ENCODE data around the gene PER2.

The PER2 gene

DNA sequence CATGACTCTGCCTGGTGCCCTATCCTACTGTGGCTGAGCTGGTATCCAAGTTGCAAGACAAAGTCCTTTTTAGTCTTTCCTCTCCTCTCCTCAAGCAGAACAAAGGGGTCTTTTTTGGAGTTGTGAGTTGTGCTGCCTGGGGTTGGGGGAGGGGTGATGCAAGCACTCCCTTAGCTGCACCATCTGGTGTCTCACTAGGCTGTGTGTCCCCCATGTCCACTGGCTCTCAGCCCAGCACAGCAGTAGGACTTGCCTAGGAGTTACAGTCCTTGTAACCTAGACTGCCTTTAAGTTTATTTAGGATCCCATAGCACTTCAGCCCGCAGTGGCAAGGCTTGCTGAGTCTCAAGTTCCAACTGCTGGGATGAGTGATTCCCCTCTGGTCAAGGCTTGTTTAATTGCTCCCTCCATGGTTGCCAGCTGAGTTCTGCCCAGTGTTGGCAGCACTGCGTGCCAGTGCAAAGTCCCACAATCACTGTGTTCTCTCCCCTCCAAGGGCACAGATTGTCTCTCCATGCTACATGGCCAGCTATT is 71.7 kb downstream of the PER2 start:
- Histone ChIP-seq H3K27me3 (ENCODE audit: insufficient read depth, poor library complexity, severe bottlenecking) (no peaks in the 10 kb centered on the region), H3K27ac (replicated peaks) (no peak overlapping the region), H3K4me3 (replicated peaks; ENCODE audit: insufficient read depth, low read length) (no peak overlapping the region)
- DNase-seq (ENCODE audit: low read depth in 1 of 2, low spot score in 1 of 2) = no peak
- no peak for TF ChIP-seq GABPA (IDR thresholded peaks at IDR 0.05; ENCODE audit: low read depth)
- TF ChIP-seq, protein P1, sequence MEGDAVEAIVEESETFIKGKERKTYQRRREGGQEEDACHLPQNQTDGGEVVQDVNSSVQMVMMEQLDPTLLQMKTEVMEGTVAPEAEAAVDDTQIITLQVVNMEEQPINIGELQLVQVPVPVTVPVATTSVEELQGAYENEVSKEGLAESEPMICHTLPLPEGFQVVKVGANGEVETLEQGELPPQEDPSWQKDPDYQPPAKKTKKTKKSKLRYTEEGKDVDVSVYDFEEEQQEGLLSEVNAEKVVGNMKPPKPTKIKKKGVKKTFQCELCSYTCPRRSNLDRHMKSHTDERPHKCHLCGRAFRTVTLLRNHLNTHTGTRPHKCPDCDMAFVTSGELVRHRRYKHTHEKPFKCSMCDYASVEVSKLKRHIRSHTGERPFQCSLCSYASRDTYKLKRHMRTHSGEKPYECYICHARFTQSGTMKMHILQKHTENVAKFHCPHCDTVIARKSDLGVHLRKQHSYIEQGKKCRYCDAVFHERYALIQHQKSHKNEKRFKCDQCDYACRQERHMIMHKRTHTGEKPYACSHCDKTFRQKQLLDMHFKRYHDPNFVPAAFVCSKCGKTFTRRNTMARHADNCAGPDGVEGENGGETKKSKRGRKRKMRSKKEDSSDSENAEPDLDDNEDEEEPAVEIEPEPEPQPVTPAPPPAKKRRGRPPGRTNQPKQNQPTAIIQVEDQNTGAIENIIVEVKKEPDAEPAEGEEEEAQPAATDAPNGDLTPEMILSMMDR (IDR thresholded peaks at IDR 0.05; ENCODE audit: insufficient read depth, low read length) = no peak

DNA sequence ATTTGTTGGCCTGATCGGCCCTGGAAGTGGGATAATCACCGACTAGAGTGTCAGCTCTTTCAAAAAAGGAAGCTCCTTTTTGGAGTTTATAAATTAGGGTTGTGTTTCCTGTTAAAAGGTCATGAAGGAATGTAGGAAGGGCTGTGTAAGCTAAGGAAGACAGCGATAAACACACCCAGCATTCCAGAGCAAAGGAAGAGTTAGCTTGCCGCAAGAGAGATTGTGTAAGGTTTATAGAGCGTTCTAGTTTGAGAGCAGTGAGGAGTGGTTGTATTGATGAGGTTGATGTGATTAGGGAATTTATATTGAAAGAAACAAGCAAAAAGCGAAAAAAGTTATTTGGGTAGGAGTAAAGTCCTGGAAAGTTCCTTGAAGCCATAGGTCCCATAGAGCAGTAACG is 81.4 kb downstream of the PER2 start:
- no peak for DNase-seq (ENCODE audit: low read depth in 1 of 2, low spot score in 1 of 2)
- TF ChIP-seq SPI1 (IDR thresholded peaks at IDR 0.05; ENCODE audit: borderline replicate concordance, low read depth) (no peak), POLR2AphosphoS5 (IDR thresholded peaks at IDR 0.05; ENCODE audit: low read depth) (no peak)
- TF ChIP-seq, protein P1 (IDR thresholded peaks at IDR 0.05; ENCODE audit: insufficient read depth, low read length) = no peak

DNA sequence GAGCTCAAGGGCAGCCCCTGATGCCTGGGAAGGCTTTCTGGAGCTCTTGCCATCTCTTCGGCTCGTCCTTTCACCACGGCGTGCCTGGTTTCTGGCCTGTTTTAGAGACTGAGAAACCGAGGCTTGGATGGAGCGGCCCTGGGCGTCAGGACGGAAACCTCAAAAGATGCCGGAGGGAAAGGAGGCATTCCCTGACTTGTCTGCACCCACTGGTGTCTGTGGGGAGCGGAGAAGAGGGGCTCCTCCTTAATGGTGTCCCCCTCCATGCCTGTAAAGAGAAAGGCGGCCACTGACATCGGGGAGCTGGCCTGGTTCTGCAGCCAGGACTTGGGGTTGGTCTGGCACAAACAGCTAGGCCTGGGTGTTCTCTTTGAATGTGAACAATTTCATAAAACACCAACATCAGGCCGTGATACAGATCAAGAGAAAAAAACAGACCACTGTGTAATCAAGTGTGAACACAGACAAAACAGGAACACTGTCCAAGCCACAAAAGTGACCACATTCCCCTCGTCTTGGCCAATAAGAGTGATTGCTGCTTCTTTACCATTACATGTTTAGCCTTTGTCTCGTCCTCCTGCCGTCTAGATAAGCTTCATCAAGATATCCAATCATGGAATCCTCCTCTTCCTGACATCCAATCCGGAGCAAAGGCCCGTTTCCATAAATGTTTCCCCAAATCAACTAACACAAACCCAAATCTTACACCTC is 84.3 kb downstream of the PER2 start:
- Histone ChIP-seq H3K4me3 (replicated peaks; ENCODE audit: insufficient read depth, low read length) (peak overlapping the region; percentile 33), H3K27ac (replicated peaks) (peak overlapping the region; percentile 90), H3K27me3 (ENCODE audit: insufficient read depth, poor library complexity, severe bottlenecking) (no peaks in the 10 kb centered on the region)
- peak; percentile 47 to 87 for DNase-seq (ENCODE audit: low read depth in 1 of 2, low spot score in 1 of 2)
- TF ChIP-seq GABPA (IDR thresholded peaks at IDR 0.05; ENCODE audit: low read depth) = no peak
- TF ChIP-seq, protein P2, sequence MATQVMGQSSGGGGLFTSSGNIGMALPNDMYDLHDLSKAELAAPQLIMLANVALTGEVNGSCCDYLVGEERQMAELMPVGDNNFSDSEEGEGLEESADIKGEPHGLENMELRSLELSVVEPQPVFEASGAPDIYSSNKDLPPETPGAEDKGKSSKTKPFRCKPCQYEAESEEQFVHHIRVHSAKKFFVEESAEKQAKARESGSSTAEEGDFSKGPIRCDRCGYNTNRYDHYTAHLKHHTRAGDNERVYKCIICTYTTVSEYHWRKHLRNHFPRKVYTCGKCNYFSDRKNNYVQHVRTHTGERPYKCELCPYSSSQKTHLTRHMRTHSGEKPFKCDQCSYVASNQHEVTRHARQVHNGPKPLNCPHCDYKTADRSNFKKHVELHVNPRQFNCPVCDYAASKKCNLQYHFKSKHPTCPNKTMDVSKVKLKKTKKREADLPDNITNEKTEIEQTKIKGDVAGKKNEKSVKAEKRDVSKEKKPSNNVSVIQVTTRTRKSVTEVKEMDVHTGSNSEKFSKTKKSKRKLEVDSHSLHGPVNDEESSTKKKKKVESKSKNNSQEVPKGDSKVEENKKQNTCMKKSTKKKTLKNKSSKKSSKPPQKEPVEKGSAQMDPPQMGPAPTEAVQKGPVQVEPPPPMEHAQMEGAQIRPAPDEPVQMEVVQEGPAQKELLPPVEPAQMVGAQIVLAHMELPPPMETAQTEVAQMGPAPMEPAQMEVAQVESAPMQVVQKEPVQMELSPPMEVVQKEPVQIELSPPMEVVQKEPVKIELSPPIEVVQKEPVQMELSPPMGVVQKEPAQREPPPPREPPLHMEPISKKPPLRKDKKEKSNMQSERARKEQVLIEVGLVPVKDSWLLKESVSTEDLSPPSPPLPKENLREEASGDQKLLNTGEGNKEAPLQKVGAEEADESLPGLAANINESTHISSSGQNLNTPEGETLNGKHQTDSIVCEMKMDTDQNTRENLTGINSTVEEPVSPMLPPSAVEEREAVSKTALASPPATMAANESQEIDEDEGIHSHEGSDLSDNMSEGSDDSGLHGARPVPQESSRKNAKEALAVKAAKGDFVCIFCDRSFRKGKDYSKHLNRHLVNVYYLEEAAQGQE (IDR thresholded peaks at IDR 0.05; ENCODE audit: insufficient replicate concordance, low read depth) = no peak
- peak; percentile 45 for TF ChIP-seq POLR2AphosphoS5 (IDR thresholded peaks at IDR 0.05; ENCODE audit: low read depth)
- TF ChIP-seq SPI1 (IDR thresholded peaks at IDR 0.05; ENCODE audit: borderline replicate concordance, low read depth) = peak; percentile 76

More for the DNA sequence above, 81.4 kb downstream of the PER2 start:
- Histone ChIP-seq H3K4me3 (replicated peaks; ENCODE audit: insufficient read depth, low read length) (no peak overlapping the region), H3K27ac (replicated peaks) (no peak overlapping the region), H3K27me3 (ENCODE audit: insufficient read depth, poor library complexity, severe bottlenecking) (no peaks in the 10 kb centered on the region)

DNA sequence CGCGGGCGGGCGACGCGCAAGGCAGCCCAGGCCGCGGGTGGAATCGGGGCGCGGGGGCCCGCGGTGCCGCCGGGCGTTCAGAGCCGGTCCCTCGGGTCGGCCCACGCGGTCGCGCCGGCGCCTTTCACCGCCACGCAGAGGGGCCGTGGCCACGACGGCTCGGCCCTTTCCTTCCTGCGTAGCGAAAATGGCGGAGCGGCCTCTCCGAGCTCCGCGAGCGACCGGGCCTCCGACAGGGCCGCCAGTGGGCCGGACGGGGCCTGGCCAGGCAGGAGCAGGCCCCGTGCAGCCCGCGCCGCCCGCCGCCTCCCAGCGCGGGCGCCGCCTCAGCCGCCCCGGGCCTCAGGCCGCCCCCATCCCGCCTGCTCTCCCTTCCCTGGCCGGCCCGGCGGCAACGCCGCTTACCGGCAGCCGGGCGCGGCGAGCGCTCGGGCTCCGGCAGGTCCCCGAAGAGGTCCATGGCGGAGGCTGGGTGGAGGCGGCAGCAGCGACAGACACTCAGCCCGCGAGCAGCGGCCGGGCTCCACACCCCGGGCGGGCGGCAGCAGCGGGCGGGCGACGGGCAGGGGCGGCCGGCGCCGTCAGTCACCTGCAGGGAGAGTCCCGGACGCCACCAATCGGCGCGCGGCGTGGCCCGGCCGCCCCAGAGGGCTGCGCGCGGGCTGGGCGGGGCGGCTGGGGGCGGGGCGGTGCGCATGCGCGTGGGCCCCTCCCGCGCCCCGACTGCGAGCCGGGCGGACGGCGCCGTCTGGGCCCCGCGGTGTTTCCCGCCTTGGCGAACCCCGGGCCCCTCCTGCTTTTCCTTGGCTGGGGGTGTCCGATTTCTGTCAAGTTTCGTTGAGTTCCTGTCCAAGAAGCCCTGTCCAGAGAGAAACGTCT is 85.1 kb downstream of the PER2 start, which contains the start of gene ILKAP:
ILKAP (minus strand) TSS at position 602 of the 879 bp plus-strand sequence; CDS start at position 460, 142 bp downstream.
- peak within 1 kb of the TSS; percentile 90 for H3K27ac ChIP-seq (replicated peaks)
- H3K27me3 ChIP-seq (ENCODE audit: insufficient read depth, poor library complexity, severe bottlenecking) = no peaks in the 10 kb centered on the region
- peak; percentile 59 to 81 for DNase-seq (ENCODE audit: low read depth in 1 of 2, low spot score in 1 of 2)
- TF ChIP-seq POLR2AphosphoS5 (IDR thresholded peaks at IDR 0.05; ENCODE audit: low read depth) (peak; percentile 33; the same call in 1 of the 2 replicates), GABPA (IDR thresholded peaks at IDR 0.05; ENCODE audit: low read depth) (no peak)
- peak within 1 kb of the TSS; percentile 67 for H3K4me3 ChIP-seq (replicated peaks; ENCODE audit: insufficient read depth, low read length)

DNA sequence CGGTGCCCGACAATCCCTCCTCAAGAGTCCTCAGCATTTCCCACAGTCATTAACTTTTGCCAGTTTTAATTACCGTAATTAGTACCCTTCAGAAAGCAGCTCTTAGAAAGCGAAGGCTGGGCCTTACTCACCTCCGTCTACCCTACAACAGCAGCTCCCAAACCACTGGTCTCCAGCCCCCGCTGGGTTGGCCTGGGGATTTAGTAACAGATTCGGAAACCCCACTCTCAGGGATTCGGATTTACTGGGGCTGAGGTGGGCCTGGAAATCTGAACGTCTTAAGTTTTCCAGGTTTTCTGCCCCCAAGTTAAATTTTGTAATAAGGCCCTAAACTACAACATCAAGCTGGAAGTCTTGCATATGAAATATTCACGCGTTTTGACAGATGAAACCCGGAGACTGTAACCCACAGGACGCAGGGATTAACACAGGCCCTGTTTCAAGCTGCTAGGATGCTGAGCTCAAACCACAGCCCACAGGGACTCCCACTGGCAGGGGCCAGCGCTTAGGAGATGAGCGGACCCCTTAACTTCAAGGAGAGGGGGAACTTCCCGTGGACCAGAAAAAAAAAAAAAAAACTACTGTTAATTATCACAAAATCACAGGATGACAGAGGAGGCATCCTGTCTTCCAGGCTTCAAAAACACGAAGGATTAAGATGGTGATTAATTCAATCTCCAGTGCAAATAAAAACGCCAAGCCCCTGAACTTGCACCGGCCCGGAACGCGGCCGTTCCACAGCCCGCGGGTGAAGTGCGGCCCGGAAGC is 85.9 kb downstream of the PER2 start:
- H3K27ac ChIP-seq (replicated peaks) = peak overlapping the region; percentile 60
- peak overlapping the region; percentile 67 for H3K4me3 ChIP-seq (replicated peaks; ENCODE audit: insufficient read depth, low read length)
- peak in 1 of 2 experiments; percentile 5 for DNase-seq (ENCODE audit: low read depth in 1 of 2, low spot score in 1 of 2)
- no peaks in the 10 kb centered on the region for H3K27me3 ChIP-seq (ENCODE audit: insufficient read depth, poor library complexity, severe bottlenecking)
- TF ChIP-seq, protein P2 (IDR thresholded peaks at IDR 0.05; ENCODE audit: insufficient replicate concordance, low read depth) = no peak
- TF ChIP-seq, protein P1 (IDR thresholded peaks at IDR 0.05; ENCODE audit: insufficient read depth, low read length) = no peak
- no peak for TF ChIP-seq POLR2AphosphoS5 (IDR thresholded peaks at IDR 0.05; ENCODE audit: low read depth)
- no peak for TF ChIP-seq SPI1 (IDR thresholded peaks at IDR 0.05; ENCODE audit: borderline replicate concordance, low read depth)
- no peak for TF ChIP-seq GABPA (IDR thresholded peaks at IDR 0.05; ENCODE audit: low read depth)

Measured in HL-60 (cell line).